Measurements from ENCODE around the gene NAGA.

The NAGA gene

DNA sequence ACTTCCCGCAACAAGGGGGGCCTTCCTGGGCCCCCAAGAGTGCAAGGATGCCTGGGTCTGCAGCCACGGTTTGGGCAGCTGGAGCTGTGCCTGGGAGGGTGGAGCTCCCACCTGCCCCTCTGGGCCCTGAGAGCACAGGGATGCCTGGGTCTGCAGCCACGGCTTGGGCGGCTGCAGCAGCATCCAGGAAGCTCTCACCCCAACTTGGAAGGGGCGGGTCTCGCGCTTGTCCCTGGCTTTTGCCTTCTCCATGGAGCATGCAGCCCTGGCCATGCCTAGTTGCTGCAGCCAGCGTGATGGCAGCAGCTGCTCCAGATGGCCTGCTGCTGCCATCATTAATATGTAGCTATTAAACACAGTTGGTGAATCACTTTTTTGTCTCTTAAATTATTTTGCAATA is 35.4 kb downstream of the NAGA start:
- no peak for DNase-seq

DNA sequence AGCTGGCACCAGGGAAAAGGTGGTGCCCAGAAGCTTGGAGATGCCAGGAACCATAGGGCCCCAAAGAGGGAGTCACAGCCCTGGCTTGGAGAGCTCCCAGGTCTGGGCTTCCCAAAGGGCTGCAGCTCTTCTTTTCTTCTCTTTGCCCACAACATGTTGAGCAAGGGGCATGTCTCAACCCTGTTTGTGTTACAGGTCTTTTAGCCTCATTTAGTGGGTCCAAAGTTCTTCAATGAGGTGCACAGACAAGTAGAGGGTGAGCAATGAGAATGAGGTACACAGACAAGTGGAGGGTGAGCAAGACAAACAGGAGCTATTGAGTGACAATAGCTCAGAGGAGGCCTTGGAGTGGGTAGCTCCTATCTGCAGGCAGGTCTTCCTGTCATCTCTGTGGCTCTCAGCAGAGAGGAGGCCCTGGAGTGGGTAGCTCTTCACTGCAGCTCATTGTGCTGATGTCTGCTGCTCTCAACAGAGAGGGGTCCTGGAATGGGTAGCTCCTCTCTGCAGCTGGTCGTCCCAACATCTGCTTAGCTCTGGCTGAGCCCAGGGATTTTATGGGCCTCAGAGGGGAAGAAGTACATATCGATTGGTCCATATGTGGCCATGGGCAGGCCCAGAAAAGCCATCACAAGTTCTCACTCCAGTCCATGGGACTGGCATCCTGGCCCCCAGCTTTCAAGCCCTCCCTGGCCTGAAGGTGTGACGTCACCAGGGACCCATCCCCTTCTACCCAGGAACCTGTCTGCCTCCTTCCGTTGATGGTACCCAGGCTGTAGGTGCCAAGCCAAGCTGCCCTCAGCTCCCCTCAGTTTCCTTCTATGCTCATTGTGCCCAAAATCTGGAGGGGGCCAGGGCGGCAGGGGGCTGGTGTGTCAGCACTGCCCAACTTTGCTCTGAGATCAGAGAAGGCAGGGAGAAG is 37.1 kb downstream of the NAGA start:
- DNase-seq: no peak

DNA sequence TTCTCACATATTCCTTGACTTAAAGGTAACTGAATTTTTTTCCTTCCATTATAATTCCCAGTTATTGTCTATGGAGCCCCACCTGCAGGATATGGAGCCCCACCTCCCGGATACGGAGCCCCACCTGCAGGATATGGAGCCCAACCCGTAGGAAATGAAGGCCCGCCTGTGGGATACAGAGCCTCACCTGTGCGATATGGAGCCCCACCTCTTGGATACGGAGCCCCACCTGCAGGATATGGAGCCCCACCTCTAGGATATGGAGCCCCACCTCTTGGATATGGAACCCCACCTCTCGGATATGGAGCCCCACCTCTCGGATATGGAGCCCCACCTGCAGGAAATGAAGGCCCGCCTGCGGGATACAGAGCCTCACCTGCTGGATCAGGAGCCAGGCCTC is 43.9 kb downstream of the NAGA start:
- DNase-seq: no peak

DNA sequence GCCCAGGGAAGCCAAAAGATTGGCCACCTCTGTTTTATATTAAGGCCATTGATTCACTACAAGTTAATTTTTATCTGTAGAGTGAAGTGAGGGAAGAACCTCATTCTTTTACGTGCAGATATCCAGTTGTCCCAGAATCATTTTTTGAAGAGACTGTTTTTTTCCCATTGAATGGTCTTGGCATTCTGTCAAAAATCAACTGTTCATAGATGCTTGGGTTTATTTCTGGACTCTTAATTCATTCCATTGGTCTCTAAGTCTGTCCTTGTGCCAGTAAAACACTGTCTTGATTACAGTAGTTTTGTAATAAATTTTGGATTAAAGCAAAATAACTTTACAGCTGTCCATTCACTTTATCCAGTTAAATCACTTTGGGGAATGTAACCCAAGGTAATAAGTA is 45.2 kb downstream of the NAGA start:
- no peak for DNase-seq

DNA sequence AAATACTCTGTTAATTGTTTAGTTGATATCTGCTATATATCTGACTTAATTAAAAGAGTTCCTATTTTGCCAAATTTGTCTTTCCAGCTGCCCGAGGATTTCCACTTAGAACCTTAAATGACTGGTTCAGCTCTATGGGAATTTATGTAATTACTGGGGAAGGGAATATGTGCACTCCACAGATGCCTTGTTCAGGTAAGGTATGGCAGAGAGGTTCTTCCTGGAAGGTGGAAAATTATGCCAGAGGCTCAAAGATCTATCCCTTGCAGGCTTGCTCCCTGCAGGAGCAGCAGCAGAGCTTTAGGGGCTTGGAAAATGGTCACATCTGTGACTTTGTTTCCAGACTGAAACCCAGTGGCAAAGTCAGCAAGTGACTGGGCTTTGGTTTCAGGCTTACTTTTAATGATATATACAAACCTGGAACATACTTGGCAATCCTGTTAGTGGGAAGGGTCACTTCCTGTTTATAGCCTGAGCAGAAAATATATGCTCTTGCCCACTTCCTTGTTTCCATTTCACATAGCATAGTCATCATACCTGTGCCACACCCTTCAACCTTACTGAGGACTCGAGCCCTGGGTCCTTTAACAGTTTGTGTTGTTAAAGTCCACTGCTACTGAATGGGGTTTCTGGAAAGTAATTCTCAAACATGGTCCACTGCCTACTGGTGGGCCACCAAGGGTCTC is 48.3 kb downstream of the NAGA start:
- DNase-seq: no peak

DNA sequence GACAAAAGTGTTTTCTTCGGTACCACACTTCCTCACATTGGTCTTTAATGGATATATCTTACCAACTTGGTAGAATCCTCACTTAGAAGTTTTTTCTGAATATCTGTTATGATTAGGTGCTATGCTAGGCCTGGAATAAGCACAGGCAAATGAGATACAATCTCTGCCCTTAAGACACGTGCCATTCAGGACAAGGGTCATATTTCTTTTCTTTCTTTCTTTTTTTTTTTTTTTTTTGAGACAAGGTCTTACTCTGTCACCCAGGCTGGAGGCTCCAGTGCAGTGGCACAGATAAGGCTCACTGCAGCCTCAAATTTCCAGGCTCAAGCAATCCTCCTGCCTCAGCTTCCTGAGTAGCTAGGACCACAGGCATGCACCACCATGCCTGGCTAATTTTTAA is 49.0 kb downstream of the NAGA start:
- DNase-seq: no peak

DNA sequence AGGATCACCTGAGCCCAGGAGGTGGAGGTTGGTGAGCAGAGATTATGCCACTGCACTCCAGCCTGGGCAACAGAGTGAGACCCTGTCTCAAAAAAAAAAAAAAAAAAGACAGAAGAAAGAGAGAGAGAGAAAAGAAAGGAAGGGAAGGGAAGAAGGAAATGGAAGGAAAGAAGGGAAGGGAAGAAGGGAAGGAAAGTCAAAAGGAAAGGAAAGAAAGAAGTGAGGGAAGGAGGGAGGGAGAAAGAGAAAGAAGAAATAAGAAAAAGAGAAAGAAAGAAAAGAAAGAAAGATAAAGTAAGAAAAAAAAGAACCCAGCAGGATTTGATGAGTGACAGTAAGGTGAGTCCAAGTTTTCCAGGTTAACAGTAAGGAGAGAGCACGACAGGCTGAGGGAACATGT is 52.4 kb downstream of the NAGA start:
- no peak for DNase-seq

DNA sequence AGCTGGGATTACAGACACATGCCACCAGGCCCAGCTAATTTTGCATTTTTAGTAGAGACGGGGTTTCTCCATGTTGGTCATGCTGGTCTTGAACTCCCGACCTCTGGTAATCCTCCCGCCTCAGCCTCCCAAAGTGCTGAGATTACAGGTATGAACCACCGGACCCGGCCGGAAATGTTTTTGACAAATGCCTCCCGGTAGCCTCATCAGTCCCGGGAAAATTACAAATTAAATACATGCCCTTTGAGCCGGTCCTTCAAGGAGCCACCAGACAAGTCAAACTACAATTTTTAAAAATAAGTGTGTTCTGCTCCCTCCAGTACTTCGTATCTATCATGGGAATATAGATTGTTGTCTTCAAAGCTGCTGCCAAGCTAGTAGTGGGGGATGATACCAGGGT is 54.5 kb downstream of the NAGA start:
- DNase-seq: no peak

DNA sequence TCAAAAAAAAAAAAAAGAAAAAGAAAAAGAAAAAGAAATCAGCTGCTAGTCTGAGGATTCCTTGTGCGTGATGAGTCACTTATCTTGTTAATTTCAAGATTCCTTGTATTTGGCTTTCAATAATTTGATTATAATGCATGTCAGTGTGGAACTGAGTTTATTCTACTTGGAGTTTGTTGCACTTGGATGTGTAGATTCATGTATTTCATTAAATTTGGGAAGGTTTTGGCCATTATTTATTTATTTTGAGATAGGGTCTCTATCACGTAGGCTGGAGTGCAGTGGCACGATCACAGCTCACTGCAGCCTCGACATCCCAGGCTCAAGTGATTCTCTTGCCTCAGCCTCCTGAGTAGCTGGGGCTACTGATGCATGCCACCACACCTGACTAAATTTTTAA is 57.2 kb downstream of the NAGA start:
- no peak for DNase-seq

DNA sequence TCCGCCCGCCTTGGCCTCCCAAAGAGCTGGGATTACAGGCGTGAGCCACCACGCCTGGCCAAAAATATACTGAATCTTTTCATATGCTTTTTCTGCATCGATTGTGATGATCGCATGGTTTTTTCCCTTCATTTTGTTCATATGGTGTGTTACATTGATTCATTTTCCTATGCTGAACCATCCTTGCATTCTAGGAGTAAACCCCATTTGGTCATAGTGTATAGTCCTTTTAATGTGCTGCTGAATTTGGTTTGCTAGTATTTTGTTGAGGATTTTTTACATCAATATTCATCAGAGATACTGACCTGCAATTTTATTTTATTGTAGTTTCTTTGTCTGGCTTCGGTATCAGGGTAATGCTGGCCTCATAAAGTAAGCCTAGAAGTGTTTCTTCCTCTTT is 59.8 kb downstream of the NAGA start:
- no peak for DNase-seq

Data from activated CD4-positive, alpha-beta T cell treated with anti-CD3 and anti-CD28 coated beads, Interleukin-2, amount 50 U/mL, for 4 hours (primary cell).